Measurements from ENCODE around the gene MSANTD7.
"Not testable (repeated sequence)": the region's sequence is repeated elsewhere in the genome, so short reads cannot be mapped to it uniquely, and the experiment has no call there.

MSANTD7 gene

GRCh38 chr10:14837757-14838581, at the start of gene MSANTD7, which contains the start of the genes CDNF and HSPA14:
MSANTD7 (plus strand) TSS chr10:14838306; CDS start chr10:14842285, 3,979 bp downstream.
CDNF (minus strand) TSS chr10:14838037; CDS start chr10:14837946, 91 bp downstream.
HSPA14 (plus strand) TSS chr10:14838306; CDS start chr10:14838403, 97 bp downstream.
- peak; percentile 98 to 99 for DNase-seq

- peak in 1 of 2 experiments; percentile 5 for DNase-seq
These were observed 39.5 kb upstream of the MSANTD7 start for GRCh38 chr10:14798636-14799035.

- no peak for DNase-seq
These were observed 37.7 kb upstream of the MSANTD7 start for GRCh38 chr10:14800397-14800796.

DNA sequence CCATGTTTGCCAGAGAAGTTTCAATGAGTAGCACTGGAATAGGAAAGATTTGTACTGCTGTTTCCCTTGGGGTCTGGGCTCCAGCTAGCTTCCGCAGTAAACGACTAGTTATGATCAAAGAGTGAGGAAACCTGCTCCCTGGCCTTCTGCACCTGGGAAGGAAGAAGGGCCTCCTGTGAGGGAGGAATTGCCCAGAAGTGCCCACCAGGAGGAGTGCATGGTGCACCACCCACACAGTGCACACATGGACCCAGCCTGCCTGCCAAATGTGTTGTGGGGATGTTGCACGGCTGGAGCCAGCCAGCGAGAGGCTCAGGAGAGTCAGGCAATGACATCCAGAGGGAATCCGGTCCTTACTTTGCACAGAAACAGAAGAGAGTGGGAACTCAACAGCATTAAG, 36.4 kb upstream of the MSANTD7 start:
- no peak for DNase-seq

GRCh38 chr10:14803827-14804226, 34.3 kb upstream of the MSANTD7 start:
- DNase-seq: no peak

- no peak for DNase-seq
These were observed 31.8 kb upstream of the MSANTD7 start for GRCh38 chr10:14806318-14806717.

DNA sequence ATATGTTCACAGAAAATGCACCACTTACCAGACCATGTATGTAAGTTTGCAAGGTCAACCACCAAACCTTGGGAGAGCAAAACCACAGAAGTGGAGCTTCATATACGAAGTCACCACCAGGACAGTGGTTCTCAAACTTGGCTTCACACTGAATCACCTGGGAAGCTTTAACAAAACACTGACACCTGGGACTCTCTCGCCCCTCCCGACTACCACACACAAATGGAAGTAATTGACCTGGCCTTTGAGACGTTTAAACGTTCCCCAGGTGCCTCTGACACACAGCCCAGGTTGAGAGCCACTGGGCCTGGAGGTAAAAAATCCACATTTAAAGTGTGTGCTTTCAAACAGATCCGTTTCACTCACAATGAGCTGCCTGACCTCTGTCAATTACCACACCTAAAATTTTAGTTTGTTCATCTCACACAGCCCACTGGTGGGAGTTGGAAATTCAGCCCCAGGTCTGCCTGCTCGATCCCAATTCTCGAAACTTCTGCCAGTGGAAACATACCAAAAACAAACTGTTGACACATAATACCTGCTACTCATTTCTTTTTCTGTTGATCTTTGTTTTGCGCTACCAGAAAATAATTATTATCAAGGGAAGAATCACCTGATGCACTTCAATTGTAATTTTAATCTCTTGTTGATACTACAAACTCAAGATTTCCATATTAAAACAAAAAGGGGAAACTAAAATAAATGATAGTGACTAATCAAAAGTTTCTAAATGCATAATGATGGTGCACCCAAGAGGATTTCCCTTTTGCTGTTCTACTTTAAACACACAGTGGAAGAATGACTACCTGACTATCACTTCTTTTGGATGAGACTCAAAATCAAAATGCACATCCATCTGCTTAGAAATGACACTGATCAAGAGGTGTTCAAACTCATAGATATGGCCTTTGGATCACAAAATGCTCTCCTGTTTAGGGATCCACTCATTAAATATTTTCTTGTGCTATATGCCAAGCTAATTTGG, 26.8 kb upstream of the MSANTD7 start:
- no peak for DNase-seq

GRCh38 chr10:14812271-14812670, 25.8 kb upstream of the MSANTD7 start:
- no peak for DNase-seq

DNA sequence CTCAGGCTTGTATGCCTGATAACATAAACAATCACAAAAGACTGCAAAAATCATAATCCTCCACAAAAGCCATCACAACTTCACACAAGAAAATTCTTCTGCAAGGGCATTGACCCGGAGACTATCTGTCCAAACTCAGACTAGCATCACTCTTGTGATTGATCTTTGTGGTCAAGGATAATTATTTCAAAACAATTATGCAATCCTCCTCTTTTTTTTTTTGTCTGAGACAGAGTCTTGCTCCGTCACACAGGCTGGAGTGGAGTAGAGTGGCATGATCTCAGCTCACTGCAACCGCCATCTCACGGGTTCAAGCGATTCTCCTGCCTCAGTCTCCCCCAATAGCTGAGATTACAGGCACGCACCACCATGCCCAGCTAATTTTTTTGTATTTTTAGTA, 22.4 kb upstream of the MSANTD7 start:
- DNase-seq: no peak

- not testable (repeated sequence) for DNase-seq
These were observed 21.4 kb upstream of the MSANTD7 start for GRCh38 chr10:14816717-14817116.

GRCh38 chr10:14820010-14820774, 17.9 kb upstream of the MSANTD7 start:
- DNase-seq: no peak

DNA sequence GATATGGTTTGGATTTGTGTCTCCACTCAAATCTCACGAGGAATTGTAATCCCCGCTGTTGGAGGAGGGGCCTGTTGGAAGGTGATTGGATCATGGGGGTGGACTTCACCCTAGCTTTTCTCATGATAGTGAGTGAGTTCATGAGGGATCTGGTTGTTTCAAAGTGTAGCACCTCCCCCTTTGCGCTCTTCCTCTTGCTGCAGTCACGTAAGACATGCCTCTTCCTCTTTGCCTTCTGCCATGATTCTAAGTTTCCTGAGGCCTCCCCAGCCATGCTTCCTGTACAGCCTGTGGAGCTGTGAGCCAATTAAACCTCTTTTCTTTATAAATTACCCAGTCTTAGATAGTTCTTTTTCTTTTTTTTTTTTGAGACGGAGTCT, 17.3 kb upstream of the MSANTD7 start:
- DNase-seq: no peak

GRCh38 chr10:14821635-14822375, 16.3 kb upstream of the MSANTD7 start:
- DNase-seq: no peak

DNA sequence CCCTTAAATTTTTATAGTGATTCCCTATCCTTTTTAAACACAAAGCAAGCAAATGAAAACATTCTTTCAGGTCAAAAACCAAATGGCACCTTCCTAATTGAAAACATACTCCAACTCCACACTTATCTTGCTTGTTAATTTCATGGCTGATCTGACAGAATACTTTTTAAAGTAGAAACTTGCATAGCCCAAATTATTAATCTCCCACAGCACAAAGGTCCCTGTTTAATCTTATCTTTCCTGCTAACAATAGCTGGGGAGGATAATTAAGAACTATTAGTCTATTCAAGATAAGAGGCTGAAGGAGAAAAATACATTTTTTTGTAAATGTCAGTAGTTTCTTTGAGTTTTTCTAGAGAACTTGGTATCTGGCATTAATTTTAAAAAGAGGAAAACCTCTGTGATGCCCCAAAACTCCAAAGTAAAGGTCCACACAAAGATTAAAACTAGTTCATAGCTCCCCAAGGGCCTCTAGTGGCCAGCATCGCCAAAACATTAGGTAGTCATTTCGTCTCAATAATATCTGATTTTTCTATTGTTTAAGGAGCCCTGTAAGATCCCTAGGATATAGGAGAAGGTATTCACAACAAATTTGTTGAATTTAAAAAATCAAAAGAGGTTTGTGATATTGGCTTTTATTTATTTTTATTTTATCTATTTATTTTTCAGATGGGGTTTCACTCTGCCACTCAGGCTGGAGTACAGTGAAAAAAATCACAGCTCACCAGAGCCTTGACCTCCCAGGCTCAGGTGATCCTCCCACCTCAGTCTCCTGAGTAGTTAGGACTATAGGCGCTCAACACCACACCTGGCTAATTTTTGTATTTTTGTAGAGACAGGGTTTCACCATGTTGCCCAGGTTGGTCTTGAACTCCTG, 15.0 kb upstream of the MSANTD7 start:
- DNase-seq: peak; percentile 68 to 78

DNA sequence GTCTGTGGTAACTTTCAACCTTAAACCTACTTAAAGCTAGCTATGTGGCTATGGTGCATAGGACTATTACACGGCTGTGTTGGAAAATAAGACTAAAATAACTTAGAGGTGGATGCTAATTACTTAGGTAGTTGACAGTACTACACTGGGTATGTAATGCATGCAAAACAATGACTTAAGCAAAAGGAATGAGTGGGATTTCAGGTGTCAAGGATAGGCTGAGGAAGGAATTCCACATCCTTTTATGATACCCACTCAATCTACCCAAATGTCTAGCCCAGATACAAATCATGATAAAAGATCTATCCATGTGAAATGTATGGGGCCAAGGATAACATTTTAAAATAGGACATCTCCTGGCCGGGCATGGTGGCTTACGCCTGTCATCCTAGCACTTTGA, 14.1 kb upstream of the MSANTD7 start:
- DNase-seq: no peak

- DNase-seq: peak in 1 of 2 experiments; percentile 35
These were observed 11.9 kb upstream of the MSANTD7 start for GRCh38 chr10:14826076-14826829.

GRCh38 chr10:14833106-14833505, 5.0 kb upstream of the MSANTD7 start:
- no peak for DNase-seq

- DNase-seq: no peak
These were observed 1.9 kb upstream of the MSANTD7 start for GRCh38 chr10:14836208-14836607.

DNA sequence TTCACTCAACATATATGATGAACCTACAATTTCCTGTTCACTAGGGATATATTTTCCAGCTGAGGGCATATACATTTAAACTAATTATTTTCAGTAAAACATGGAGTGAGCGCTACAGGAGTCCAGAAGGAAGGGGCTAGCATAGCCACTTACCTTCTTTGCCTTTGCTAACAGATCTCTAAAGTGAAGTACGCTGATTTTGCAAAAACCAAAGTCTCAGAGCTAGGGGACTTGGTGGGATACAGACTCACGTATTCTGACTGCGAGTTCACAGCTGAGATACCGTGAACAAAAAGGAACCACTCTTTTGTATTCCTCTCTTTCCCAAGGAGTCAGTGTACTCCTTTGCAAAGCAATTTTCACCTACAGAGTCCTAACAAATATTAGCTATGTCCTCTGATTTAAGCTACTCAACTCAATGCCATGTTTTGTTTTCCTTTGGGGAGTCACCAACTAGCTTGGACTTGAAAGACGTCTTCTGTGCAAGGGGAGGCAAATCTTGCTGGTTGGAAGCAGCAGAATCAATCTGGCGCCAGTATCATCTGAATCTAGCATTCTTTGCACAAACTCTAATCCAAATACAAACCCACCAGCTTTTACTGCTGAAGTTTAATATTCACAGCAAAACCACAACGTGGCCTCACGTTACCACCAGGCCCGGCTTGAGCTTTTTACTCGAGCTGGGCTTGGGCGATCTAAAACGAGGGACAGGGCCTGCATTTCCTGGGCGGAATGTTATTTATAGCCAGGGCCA, 926 bp upstream of the MSANTD7 start:
- no peak for DNase-seq

Measured in AML-193 (cell line).